Fibroblast of skin of left biceps (primary cell): ENCODE results near the gene RFTN1.
A peak's percentile ranks its signal among the peaks of the same experiment; 100 is the strongest.
"Not testable (repeated sequence)": the region's sequence is repeated elsewhere in the genome, so short reads cannot be mapped to it uniquely, and the experiment has no call there.

Source experiments
- DNase-seq, 2 experiments: peaks; one replicate each; pipeline ENCODE4 v3.0.0-alpha.2; 2013; ENCODE audit warnings: low read depth in 2 of 2

RFTN1 gene

DNA sequence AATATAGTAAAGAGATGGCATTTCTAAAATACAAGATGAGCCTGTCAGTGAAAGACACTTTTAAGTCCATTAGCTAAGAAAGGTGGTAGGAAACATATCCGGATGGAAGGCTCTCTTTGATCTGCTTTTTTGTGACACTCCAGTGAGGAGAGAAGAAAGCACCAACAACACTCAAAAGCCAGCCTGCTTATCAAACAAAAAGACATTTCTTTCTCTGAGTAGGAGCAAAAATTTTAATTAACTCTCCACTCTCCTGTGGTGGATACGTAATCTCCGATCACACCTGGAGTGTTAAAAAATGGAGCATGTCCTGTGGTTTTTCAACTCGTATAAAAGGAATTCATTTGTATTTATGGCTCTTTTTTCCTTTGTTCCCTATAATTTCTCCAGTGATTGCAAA lies 183.1 kb downstream of the RFTN1 start:
- no peak for DNase-seq

DNA sequence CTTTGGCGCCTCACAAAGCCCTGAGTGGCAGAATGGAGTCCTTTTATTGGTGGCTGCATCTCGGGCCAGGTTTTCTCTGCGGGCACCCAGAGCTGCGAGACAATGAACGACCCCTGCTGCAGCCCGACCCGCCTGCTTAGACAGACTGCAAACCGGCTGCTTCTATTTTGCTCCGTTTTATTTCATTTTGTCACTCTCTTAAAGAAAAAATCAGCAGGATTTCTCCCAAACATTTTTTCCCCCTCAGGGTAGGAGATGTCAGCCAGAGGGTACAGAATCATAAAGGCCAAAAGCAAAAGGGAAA lies 183.7 kb downstream of the RFTN1 start:
- no peak for DNase-seq

DNA sequence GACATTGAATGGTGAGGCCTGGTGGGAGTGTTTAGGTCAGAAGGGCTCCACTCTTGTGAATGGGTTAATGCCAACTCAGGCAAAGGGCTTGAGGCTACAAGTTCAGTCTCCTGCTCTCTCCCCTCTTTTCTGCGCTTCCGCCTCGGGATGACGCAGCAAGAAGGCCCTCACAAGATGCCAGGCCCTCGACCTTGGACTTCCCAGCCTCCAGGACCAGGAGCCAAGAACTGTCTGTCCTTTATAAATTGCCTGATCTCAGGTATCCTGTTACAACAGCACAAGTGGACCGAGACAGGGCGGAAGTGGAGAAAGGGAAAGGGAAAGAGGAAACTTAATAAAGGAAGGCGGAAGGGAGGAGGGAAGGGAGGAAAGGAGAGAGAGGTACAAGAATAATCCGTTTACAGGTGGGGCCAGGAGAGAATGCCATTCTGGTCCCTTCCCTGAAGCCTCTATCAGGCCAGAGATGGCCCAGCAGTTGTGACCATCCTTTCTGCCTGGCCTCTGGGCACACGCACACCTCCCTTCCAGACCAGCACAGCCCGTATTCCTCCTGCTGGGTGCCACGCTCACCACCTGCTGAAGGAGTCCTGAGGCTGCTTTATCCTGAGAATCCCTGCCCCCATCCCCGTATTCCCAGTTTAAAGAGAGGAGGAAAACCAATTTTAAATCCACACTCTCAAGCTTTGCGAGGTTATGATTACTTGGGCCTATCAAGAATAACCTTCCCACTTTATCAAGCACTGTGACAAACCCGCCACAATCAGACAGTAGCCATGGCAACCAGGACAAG lies 184.3 kb downstream of the RFTN1 start:
- no peak for DNase-seq

DNA sequence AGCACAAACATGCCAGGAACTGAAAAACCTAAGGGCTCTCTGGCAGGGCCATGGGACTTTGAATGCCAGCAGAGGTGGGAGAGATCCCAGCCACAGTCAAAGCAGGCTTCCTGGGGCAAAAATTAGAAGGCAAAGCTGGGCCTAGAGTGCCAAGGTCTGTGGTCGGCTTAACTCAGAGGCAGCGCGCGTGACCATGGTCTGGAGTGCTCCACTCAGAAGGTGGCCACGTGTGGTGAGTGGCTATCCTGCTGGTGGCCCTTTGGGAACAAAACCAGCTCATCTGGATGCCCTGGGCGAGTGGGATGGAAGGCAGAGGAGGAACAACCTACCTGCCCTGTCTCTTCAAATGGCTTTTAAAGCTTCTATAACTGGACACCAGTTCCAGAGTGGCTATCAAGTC lies 185.4 kb downstream of the RFTN1 start:
- DNase-seq = no peak

DNA sequence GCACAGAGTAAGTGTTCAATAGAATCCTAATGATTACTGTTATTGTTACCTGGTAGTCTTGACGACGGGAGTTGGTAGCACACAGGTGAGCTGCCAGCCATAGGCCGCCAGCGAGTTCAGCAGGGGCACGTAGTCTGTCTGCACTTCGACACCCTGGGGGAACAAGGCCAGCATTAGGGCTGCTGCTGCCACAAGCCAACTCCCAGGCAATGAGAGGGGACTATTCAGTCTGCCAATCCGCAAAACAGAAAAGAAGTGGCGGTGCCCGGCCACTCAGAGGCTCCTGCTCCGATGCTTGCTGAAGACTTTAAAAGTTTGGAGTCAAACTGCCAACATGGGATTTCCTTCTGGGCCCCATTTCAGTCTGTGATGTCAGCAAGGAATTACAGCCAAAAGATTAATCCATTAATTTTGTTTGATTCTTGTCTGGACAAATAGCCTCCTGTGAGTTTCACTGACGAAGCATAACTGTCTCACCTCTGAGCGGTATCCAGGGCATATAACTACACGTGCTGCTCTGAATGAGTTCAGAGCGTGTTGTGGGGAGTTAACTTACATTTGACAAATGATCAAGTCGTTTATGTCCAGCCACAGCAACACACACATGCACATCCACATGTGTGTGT lies 186.7 kb downstream of the RFTN1 start:
- DNase-seq = no peak

DNA sequence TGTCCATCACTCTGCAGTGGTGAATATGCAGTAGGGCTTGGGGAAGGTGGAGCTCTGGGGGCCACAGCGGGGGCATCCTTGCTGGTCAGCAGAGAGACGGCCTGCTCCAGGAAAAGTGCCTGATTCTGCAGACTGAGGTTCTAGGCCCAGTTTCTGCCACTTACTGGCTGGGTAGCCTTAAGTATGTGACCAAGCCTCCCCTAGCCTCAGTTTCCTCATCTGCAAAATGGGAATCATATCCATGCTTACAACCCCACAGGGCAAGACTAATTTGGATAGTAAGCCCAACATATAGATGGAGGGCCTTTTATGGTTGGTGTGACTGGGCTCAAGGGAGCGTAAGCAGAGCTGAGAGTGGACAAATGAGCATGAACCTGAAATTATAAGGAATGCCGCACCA lies 187.6 kb downstream of the RFTN1 start:
- DNase-seq = no peak

- DNase-seq = no peak
Measured at GRCh38 chr3:16323737-16324136, 189.8 kb downstream of the RFTN1 start.

DNA sequence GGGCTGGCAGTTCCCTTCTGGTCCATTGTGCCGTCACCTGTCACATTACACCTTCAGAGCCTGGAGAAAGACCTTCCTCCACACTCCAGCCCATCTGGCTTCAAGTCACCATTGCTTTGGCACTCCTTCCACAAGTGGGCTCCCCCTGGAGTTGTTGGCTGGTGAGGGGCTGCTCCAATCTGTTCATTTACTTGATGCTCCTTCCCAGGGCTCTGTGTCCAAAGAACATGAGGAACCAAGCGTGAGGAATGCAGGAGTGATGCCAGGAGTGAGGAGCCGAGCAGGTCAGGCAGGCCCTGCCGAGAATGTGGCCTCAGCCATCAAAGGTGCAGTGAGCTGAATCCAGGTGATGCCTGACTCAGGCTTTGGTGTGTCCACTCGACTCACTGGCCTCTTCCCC lies 191.3 kb downstream of the RFTN1 start:
- DNase-seq = no peak

GRCh38 chr3:16320711-16321110 lies 192.8 kb downstream of the RFTN1 start:
- no peak for DNase-seq

DNA sequence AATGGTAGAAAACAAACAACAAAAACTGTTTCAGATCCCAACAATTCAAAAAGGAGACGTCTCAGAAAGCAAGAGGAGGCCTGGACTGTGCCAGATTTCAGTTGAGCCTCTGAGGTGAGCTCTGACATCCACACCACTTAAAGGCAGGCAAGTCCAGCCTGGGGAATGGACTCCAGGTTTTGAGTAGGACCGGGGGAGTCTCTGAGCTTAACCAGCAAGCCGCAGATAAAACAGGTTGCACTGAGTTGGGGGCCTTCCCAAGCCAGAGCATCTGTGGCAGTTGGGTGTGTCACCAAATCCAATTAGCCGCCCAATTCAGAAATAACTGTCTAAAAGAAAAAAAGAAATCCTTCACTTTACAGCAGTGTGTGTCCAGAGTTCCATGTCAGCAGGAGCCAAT lies 193.8 kb downstream of the RFTN1 start:
- DNase-seq = no peak

- DNase-seq = no peak
Measured at GRCh38 chr3:16319307-16319706, 194.2 kb downstream of the RFTN1 start.

GRCh38 chr3:16318176-16318575 lies 195.3 kb downstream of the RFTN1 start:
- peak; percentile 43 to 47 for DNase-seq

- DNase-seq = no peak
Measured at GRCh38 chr3:16317561-16317945, 195.9 kb downstream of the RFTN1 start.

- no peak for DNase-seq
Measured at GRCh38 chr3:16316847-16317560, 196.5 kb downstream of the RFTN1 start.

- DNase-seq = no peak
Measured at GRCh38 chr3:16316396-16316795, 197.1 kb downstream of the RFTN1 start.

DNA sequence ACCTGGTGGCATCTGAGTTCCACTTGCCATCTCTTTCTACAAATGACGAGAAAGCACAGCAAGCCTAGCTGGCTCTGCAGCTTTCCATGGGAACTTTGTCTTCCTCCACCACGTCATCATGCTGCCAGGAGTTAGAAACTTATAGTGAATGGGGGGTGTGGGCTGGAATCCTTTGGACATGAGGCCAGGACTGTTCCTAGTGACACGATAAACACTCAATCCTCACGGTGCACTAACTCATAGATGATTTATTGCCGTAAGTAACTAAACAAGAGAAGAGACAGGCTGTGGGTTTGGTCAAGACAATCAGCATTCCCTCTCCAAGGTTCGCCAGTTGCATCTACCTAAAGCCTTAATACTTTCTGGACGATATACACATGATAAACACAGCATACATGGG lies 197.9 kb downstream of the RFTN1 start:
- no peak for DNase-seq

DNA sequence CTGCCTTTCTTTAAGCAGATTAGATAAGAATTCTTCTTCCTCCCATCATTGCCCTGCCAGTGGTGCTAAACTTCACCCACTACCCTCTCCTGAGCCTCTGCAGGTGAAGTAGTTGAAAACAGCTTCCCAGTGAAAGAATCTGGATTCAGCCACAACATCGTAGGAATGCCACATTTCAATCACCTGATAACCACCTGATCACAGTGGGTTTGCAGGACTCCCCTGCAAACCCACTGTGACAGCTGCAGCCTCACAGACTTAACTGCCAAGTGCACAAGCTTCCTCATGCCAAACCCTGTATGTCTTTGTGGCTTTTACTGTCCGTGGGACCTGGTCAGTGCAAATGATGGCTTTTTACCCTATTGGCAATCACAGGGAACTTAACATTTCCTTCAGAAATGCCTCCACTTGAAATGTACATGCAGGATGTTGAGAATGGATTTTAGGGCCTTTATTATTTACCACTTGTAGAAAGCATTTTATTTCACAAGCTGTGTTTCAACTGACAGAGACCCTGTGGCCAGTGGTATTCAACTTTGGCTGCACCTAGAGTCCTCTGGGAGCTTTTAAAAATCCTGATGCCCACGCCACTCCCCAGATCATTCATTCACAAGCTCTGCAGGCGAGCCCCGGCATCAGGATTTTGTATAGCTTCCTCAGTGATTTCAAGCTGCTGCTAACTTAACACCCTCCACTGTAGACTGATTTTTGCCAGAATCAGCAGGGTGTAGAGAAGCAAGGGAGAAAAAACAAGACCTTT lies 199.4 kb downstream of the RFTN1 start:
- no peak for DNase-seq

DNA sequence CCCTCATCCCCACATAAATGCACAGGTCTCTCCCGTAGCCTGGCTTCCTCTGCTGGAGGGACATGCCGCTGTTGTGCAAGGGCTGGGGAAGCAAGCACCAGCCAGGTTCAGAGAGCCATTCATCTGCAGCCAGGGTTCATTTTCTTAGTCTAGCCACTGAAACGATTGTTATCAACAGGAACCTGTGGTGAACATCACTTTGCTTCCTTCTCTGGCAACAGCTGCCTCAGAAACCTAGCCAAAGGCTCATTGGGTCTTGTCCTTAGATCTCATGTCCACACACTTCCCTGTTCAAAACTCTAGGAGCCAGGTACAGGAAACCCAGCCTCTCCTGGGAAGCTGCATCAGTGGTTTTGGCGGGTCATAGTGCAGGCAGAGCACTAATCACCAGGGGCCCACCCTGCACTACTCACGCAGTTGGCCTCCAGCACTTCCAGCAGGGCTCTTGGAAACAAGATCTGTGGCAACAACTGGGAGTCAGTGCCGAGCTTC lies 201.5 kb downstream of the RFTN1 start:
- no peak for DNase-seq

DNA sequence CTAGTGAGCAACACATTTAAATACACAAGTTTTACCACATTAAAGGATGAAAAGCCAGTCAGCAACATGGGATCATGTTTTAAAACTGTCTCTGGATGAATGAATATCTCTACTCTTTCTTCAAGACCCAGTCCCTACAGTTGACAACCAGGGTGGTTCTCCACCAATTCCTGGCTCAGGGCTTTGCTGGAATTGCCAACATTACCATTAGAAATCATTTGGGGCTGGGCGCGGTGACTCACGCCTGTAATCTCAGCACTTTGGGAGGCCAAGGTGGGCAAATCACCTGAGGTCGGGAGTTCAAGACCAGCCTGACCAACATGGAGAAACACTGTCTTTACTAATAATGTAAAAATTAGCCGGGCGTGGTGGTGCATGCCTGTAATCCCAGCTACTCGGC lies 203.0 kb downstream of the RFTN1 start:
- not testable (repeated sequence) for DNase-seq

GRCh38 chr3:16309558-16309957 lies 203.9 kb downstream of the RFTN1 start:
- DNase-seq = no peak

DNA sequence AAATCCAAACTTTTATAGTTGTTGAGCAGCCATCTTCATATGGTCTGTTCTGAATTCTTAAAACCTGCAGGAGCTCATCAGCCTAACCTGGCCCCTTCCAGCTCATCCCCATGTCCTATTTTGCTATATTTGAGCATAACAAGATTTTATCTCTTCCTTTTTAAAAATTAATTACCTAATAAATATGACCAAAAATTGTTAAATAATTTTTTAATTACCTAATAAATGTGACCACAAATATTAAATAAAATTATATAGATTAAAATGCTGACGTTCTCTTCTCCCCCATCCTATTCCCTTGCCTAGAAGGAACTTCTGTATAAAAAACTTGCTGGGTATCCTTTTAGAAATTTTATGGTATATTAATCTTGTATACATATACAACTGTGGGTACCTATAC lies 204.8 kb downstream of the RFTN1 start:
- no peak for DNase-seq

GRCh38 chr3:16307832-16308531 lies 205.5 kb downstream of the RFTN1 start:
- no peak for DNase-seq
